ENCODE measurements around the gene MAD2L2.

Gene MAD2L2

DNA sequence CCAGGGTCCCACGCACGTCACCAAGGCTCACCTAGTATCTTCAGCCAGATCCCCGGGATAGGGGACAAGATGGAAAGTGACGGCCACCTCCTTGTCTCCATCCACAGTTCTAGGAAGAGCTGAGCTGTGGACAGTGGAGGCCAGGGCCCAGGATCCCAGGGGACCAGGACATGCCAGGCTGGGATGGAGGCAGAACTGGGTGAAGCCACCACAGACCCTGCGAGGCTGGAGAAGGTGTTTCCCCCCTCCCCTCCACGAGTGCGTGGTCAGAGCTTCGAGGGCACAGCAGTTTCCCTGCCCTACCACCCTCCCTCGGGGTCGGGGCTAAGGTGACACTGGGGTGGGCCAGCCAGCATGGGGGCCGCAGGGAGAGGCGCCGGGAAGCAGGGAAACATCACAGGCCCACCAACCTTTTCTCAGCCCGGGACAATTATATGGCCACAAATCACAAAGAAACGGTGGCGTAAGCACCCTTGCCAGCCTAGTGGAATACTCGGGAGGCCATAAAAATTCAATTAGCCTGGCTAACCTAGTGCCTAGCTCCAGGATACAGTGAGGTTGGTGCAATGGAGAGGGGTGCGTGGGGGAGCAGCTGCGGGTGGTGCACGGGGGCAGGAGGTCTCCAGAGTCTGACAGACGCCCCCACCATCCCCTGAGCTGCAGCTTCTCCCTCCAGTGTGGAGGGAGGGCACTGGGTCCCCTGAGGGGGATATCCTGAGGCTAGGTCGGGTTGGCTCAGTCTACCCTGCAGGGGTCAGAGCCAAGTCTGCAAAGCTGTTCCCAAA, 23.9 kb upstream of the MAD2L2 start:
- DNase-seq (ENCODE audit: low read depth, low spot score) = no peak

DNA sequence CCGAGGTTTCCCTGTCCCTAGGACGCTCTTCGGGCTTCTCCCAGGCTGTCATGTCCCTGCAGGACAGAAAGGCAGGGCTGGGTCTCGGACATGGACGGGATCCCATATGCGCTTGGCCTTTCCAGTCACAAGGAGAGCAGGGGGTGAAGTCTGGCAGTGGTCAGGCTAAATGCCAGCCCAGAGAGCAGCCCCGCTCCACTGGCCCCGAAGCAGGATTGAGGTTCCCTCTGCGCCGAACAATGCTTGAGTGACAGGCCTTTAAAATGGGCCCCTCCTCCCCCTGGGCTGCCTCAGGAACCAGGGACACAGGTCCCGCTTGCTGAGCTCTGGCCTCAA, 23.2 kb upstream of the MAD2L2 start:
- peak; percentile 87 for DNase-seq (ENCODE audit: low read depth, low spot score)

DNA sequence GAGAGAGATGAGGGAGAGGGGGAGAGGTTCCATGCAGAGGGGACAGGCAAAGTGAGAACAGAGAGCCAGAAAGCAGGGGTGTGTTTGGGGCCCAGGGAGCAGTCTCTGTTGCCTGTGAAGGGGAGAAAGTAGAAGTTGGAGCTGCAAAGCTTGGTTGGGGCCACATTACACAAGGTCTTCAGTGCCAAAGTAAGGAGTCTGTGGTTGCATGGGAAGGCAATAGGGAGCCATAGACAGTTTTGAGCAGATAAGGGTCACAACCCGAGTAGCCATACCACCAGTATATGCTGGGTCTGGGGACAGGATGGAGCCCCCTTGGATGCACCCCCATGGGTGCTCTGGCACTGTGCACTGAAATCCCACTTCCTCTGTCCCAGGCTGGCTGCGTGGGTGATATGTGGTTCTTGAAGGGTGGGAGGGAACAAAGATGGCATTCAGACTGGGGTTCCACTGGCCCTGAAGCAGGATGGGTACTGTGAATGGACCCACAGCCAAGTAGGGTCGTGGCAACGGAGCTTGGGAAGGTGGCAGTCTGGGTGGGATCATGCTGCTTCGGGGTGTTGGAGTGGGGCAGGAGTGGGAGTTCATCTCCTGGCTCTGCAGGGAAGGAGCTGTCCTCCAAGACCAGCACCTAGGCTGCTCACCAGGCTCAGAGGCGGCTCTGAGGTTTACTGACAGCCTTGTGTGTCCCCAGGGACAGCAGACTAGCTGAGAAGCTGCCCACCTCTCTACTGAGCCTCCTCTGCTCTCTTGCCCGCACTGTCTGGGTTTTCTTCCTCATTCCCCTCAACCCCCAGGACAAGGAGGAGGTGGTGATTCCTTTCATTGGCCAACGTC, 22.6 kb upstream of the MAD2L2 start:
- DNase-seq (ENCODE audit: low read depth, low spot score) = no peak

DNA sequence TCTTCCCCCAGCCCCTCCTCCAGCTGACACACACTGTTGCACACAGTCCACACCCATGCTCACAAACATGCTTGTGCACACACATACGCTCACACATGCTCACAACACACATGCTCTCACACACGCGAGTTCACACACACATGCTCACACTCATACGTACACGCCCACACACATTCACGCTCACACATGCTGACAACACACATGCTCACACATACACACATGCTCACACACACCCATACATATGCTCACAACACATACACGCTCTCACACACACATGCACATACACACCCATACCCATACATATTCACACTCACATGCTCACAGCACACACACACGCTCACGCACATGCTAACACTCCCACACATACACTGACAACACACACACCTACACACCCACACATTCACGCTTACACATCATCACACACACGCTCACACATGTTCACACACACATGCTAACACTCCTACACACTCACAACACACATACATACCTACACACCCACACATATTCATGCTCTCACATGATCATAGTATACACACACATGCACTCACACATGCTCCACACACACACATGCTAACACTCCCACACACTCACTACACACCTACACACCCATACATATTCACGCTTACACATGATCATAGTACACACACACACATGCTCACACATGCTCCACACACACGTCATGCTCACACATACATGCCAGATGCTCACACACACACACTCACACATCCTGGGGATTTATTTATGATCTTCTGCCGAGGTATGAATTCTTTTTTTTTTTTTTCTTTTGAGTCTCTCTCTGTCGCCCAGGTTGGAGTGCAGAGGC, 21.2 kb upstream of the MAD2L2 start:
- DNase-seq (ENCODE audit: low read depth, low spot score) = no peak

DNA sequence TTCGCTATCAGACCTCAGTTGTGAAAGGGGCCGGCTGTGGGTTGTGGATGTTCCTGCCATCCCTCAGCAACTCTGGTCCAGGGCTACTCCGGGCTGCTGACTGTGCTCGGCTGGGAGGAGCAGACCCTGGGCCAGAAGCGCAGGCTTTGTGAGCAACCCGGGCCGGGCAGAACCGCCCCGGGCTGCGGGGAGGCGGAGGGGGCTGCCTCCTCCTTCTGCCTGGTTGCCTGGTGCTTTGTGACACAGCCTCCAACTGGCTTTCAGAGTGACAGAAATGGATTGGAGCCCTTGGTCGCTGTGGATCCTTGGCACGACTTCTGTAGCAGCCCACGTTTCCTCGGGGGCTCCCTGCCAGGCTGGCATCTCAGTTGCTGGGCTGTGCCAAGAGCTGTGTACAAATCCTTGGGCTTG, 20.6 kb upstream of the MAD2L2 start:
- DNase-seq (ENCODE audit: low read depth, low spot score) = peak; percentile 75

DNA sequence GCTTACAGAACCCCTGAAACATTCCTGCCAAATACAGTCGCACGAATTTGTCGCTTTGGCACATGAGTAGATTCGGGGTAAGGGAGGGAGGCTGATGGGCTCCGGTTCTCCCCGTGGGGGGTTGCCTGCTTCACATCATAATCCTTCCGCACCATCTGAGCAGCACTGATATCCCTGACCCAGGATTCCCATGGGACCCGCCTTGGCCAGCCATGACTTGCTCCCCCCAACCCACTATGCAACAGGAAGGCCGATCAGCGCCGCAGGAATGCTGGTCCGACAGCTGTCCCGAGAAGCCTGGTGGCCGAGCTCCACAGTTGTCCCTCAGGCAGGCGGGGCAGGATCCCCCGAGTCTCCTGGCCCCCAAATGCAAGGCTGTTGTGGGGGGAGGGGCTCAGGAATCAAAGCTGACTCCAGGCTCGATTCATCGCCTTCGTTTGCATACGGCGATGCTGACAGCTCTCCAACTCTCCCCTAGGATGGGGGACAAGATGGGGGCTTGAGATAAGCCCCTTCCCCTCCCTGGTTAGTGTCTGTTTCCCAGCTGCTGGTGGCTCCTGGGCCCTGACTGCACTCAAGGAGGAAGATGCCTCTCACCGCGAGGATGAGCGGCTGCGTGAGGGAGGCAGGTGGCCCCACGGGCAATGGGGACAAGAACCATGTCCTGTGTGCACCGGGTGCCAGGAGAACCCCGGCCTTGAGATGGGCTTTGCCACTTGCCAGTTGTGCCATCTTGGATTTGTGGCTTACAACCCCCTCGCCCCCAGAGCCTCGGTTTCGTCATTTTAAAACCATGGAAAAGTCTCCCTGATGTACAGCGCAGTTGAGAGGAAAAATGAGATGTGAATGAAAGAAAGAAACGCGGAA, 19.9 kb upstream of the MAD2L2 start:
- no peak for DNase-seq (ENCODE audit: low read depth, low spot score)

DNA sequence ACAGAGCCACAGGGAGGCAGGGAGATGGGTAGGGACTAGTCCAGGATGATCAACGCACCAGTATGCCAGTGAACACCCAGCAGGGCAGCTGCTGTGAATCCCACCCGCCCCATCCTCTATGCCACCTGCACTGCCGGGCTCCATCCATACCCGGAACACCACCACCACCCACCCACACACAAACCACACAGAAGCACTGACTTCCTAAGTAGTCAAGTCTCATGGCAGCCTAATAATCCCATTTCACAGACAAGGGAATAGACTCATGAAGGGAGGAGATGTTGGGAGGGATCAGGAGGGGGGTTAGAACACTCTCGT, 16.9 kb upstream of the MAD2L2 start:
- no peak for DNase-seq (ENCODE audit: low read depth, low spot score)

DNA sequence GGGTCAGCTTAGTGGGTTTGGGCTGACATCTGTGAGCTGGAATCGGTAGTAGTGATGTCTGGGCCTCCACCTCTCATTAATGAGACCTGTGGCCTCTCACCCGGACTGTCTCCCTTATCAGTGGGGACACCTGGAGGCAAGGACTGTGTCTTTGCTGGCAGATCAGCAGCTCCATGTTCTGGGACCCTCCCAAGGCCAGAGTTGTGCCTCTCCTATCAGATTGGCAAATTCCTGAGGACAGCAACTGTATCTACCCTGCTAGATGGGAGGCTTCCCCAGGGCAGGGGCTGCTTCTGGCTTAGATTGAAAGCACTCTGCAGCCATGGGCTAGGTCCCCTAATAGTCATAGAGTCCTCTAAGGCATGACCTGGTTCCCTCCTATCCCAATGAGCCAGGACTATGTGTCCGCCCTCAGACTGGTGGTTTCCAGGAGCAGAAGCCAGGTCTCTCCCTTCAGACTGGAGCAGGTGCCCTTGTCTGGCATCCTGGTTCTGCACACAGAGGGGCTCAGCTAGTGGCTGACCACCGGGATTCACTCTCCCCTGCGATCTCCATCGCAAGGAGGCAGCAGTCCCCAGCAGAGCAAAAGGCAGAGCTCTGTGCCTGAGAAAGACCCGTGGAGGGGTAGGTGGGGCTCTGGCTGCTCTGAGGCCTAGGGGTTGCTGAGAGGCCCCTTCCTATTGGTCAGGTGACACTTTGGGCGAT, 16.4 kb upstream of the MAD2L2 start:
- no peak for DNase-seq (ENCODE audit: low read depth, low spot score)

DNA sequence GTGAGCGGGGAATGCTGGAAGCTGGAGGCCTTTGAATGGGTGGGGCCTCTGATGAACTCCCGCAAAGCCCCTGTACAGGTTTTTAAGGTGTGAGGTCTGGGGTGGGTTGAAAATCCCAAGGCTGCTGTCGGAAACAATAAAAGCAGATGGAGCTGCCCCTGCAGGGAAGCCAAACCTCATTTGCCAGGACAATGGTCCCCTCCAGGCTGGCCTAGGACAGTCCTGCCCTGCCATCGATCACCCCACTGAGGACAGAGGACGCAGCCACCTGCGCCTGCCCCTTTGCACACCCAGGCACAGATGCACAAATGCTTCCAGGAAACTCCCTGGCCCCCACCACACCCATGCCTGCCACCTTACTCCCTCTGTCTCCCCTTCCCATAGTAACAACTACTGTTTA, 14.9 kb upstream of the MAD2L2 start:
- DNase-seq (ENCODE audit: low read depth, low spot score) = no peak

DNA sequence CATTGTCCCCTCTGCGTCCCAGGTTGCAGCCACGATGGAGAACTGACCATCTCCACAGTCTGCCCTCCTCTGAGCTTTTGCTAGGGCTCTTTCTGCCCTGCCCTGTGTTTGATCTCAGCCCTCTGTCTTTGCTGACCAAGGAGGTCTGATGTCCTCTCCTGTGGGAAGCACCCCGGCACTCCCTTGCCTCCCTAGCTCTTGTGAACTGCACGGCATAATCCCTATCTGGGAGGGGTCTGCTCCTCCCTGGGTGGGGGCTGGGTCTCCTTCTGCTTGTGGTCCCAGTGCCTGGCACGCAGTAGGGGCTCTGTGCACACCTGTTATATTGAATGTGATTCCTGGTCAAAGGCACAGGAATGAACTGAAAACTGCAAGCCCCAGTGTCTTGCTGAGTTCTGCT, 13.0 kb upstream of the MAD2L2 start:
- no peak for DNase-seq (ENCODE audit: low read depth, low spot score)

DNA sequence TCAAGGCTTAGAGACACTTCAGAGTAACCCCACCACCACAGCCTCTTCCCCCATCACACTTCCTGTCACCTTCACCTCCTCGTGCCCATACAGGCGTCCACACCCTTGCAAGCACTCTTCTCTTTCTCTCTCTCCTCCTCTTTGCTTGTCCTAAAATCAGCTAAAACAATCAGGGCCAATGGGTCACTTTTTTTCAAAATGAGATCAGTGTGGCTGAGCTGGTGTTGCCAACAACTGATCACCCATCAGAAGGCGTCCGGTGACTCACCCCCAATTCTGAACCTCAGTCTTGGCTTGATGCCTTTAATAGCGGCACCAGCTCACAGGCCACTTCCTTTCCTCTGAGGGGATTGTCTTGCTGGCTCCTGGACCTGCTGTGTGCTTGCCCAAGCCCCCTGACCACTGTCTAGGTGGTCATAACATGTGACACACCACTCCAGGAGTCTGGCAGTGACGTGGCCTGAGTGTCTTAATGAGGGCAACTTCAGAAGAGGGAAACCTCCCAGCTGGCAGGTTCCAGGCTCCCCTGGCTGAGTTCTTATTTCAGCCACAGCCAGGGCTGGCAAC, 12.2 kb upstream of the MAD2L2 start:
- peak; percentile 21 for DNase-seq (ENCODE audit: low read depth, low spot score)

DNA sequence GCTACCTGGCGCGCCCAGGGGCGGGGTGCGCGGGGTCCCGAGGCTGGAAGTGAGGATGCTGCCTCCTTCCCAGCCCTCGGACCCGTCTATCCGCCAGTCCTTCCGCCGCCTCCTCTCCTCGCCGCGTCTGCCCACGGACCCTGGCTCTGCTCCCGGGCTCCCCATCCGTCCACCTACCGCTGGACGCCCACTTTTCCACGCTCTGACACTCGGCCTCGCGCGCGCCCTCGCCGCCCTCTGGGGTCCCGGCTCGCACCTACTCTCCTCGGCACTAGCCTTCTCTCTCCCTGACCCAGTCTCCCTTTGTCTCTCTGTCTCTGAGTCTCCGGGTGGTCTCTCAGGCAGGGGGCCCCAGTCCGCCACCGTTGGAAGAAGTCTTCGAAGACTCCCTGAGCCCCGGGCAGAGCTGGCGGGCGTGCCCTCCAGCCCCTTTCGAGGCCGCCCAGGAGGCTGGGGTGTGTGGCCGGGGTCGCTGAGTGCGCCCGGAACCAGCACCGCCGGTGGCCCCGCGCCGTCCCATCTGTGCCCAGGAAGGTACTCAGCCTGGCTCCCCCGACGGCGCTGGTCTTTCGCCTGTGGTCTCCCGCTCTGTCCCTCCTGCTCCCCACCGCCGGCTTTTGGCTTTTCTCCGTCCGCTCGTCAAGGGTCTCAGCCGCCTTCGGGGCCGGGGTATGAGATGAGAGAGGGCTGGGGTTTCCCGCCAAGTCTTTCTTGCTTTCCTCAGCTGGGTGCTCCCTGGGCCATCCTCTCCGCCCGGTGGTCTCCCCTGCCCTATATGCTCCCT, 11.2 kb upstream of the MAD2L2 start:
- DNase-seq (ENCODE audit: low read depth, low spot score) = peak; percentile 32

DNA sequence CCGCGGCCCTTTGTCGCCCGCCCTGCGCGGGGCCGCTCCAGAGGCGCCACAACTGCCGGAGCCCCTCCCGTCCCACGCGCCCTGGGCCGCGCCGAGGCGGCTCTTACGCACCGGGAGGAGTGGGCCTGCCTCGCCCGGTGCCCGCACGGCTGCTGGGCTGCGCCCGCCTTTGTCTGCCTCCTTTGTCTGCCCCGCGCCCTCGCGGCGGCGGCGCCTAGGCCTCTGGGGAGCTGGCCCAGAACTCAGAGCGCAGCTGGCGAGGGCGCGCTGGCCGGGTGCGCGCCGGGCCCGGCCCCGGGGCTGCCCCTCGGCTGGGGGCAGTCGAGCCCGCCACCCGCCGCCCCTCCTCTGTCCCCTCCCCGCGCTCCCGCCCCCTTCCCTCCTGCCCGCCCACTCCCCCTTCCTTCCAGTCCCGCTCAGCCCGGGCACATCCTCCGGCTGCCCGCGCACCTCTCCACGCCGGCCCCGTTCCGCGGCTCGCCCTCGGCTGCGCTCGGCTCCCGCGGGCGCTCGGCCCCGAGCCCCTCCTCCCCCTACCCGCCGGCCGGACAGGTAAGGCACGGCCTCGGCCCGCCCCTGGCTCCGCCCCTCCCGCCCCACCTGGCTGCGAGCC, 10.5 kb upstream of the MAD2L2 start, which contains the start of gene DRAXIN:
TSS of gene DRAXIN (plus strand) at position 409 of the 613 bp plus-strand sequence. CDS start 14,549 bp downstream, outside the sequence.
- DNase-seq (ENCODE audit: low read depth, low spot score) = no peak

DNA sequence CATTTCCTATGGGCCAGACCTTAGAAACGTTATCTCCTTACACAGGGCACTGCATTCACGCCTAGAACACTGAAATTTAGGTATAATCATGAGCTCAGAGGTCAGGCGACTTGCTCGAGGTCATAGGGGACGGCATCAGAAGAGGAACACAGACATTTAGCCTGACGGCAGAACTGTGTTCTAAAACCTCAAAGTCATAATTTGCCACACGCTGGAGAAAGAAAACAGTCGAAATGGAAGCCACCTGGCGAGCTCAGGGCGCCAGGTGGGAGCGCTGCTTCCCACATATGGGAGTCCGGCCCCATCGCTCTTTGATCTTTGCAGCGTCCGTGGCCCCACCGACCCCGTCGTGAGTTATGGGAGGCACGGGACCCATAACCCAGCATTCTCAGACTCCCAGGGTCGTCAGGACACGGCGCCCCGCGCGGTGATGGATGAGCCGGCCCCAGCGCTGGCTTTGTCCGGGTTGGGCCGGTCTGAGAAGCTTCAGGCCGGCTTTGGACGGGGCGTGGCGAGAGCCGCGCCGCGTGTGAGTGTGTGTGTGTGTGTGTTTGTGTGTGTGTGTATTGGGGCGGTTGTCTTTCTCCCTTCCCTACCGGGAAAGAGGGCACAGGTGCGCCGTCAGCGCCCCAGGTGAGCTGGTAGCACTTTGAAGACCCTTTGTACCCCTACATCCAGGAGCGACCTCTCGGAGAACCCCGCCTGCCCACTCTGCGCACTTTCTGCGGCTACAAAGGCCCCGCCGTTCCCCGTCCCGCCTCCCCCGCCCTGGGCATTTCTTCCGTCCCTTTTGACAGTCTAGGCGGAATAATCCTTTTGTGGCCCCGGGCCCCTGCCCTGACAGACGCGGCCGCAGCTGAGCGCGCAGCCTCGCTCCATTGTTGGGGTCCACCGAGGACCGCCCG, 9.7 kb upstream of the MAD2L2 start:
- DNase-seq (ENCODE audit: low read depth, low spot score) = peak; percentile 91

DNA sequence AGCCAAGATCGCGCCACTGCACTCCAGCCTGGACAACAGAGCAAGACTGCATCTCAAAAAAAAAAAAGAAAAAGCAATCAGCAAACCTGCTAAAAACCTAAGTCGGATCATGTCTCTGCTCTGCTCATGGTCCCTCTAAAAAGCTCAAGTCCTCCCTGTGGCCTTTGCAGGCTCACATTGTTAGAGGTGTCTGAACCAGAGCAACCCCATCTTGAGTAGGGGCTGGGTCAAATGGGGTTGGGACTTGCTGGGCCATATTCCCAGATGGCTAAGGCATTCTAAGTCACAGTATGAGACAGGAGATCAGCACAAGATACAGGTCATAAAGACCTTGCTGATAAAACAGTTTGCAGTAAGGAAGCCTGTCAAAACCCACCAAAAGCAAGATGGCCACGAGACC, 7.6 kb upstream of the MAD2L2 start:
- no peak for DNase-seq (ENCODE audit: low read depth, low spot score)

DNA sequence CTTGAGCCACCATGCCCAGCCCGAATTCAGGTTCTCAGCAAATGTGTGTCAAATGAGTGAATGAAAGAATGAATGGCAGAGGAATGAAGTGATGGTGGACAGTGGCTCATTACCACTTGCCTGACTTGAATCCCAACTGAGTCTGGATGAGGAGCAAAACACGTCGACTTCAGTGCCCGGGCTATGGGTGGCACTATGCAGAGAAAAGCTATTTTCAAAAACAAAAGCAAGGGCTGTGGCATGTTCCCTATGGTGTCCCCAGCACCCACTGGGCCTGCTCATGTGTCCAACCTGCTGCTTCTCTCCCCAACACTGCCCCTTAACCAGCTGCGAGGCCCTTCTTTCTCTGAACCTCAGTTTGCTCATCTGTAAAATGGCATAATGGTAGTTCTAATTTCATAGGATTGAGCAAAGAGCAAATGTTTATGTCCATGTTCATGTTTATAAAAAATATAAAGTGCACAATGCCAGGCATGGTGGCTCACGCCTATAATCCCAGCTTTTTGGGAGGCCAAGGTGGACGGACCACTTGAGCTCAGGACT, 4.3 kb upstream of the MAD2L2 start:
- no peak for DNase-seq (ENCODE audit: low read depth, low spot score)

DNA sequence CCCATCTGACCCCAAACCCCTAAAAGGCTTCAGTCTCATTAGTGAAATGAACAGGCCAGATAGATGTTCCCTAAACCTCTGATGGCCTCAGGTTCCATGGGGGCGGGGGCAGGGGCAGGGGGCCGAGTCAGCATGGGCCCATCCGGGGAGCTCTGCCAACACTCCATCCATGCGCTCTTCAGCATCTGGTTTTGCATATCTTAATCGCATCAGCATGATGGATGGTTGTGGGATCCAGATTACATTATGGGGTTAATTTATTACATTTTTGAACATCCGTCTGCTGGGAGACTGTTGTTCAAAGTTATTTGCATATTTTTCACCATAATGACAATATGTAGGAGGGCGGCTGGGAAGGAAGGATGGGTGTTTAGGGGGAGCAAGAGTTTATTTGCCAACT, 3.1 kb upstream of the MAD2L2 start:
- no peak for DNase-seq (ENCODE audit: low read depth, low spot score)

DNA sequence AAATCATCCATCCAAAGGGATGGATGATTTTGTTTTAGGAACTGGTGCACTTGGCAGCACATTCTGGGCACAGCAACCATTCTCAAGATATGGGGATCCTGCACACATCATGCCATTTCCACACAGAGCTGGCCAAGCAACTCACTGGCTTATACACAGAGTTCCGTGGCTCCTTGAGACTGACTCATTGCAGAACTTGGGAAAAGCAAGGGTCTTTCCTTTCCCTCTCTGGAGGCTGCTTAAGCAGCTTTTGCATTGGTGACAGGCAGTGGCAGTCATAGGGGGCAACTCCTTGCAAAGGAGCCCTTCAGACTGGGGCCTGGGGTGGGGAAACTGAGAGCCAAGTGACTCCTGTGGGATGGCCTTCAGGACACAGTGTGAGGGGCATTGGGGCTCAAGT, 1.9 kb upstream of the MAD2L2 start:
- DNase-seq (ENCODE audit: low read depth, low spot score) = no peak
